ENCODE data around the gene TSR3. TPM values are rescaled to one million over a fixed set of nuclear protein-coding genes. Genes with fewer than 3 reads are reported as not detected.

Gene TSR3
- total RNA-seq, 1 donor from 2014 or later = 58.2 TPM

DNA sequence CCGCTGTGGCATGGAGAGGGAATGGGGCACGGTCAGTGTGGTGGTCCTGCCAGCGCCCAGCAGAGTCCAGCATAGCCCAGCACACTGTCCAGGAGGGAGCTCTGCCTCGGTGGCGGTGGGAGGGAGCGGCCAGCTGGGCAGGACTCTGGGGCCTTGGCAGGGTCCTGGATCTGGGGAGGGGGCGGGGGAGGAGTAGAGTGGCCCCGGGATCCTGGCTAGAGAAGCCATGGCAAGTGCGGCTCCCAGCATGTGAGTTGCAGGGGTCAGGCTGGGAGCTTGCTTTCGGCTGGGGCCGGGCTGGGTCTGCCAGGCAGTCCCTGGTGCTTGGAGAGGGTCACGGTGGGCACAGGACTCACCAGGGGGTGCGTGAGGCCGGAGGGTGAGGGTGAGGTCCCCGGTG, 3.9 kb upstream of the TSR3 start:
- no peak for DNase-seq (ENCODE audit: low spot score)

DNA sequence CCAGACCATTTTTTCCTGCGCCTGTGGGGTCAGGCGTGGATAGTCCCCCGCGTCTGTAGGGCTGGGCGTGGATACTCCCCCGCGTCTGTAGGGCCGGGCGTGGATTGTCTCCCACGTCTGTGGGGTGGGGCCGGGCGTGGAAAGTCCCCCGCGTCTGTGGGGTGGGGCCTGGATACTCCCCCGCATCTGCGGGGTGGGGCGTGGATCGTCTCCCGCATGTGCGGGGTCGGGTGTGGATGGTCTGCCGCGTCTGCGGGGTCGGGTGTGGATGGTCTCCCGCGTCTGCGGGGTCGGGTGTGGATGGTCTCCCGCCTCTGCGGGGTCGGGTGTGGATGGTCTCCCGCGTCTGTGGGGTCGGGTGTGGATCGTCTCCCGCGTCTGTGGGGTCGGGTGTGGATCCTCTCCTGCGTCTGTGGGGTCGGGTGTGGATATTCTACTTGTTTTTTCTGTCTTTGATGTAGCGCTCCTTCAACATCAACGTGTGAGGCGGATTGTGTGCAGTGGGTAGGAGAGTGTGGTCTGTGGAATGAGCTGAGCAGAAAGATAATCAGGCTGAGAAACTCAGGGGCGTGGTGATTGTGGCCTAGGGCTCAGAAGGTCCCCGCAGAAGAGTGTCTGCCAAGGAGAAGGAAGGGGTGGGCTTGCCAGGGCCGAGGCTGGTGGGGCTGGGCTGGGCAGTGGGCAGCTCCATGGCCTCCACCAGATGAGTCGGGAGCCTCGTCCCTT, 3.3 kb upstream of the TSR3 start:
- no peak for DNase-seq (ENCODE audit: low spot score)

DNA sequence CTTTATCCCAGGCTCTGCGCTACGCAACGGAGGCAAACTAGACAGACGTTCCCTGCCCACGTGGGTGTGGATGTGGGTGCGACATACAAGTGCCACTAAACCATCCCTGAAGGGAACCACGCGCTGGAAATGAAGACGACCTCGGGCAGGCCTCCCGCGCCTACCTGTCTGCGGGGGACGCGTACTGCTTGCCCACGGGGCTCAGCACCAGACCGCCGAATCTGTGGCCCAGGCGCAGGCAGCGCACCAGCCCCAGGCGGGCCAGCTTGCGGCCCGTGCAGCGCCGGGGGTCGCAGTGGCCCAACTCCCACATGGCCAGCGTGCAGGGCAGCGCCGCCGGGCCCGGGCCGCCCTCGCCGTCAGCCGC, 480 bp downstream of the TSR3 start:
- no peak for DNase-seq (ENCODE audit: low spot score)

DNA sequence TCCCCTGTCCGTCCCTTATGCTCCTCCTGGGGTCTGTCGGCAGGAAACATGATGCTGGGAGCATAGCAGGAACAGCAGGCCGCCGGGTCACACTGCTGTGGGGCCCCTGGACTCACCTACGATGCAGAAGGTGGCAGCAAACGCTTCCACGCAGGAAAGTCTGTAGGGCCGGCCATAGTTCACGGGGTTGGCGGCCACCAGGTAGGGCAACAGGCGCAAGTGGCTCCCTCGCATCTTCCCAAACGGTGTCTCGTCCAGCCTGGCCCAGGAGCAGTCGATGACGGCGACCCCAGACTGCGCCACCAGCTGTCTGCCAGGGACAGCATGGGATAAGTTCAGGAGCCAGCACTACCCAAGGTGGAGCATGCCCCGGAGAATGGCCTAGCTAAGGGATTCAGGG, 987 bp downstream of the TSR3 start:
- no peak for DNase-seq (ENCODE audit: low spot score)

DNA sequence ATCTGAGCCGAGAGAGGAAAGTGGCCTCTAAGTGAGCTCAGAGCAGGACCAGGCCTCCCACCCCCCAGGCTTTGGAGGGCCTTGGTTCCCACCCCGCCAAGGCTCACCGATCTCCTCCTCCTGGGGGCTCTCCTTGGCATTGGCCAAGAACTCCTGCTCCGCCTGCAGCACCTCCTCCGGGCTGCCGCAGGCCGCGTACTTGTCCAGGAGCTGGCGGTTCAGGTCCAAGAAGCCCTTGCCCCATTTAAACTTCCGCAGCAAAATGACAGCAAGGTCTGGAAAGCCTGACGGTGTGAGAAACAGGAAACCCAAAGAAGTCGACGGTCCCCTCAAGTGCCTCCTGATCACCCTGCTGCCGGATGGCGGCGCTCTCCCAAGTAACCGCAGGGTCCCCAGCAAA, 1.7 kb downstream of the TSR3 start:
- DNase-seq (ENCODE audit: low spot score) = no peak

GRCh38 chr16:1349351-1349750, 2.3 kb downstream of the TSR3 start:
- no peak for DNase-seq (ENCODE audit: low spot score)

GRCh38 chr16:1348926-1349325, 2.8 kb downstream of the TSR3 start:
- DNase-seq (ENCODE audit: low spot score) = no peak

GRCh38 chr16:1348441-1348840, 3.2 kb downstream of the TSR3 start:
- DNase-seq (ENCODE audit: low spot score) = no peak

GRCh38 chr16:1347962-1348361, 3.7 kb downstream of the TSR3 start:
- no peak for DNase-seq (ENCODE audit: low spot score)

DNA sequence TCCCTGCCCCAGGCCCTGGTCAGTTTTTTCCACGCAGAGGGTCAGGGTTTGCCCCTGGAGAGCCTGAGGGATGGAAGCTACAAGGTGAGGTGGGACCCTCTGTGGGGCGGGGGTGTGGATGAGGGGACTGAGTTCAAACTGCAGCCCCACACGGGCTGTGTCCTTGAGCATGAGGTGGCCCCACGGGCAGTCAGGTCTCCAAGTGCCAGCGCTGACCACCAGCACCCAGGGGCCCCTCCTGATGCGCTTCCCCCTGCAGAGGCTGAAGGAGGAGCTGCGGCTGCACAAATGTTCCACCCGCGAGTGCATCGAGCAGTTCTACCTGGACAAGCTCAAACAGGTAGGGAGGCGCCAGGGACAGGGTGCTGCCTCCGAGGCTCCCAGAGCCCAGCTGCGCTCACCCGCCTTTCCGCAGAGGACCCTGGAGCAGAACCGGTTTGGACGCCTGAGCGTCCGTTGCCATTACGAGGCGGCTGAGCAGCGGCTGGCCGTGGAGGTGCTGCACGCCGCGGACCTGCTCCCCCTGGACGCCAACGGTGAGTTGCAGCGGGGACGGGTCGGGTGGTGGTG, 4.3 kb downstream of the TSR3 start:
- DNase-seq (ENCODE audit: low spot score) = no peak

DNA sequence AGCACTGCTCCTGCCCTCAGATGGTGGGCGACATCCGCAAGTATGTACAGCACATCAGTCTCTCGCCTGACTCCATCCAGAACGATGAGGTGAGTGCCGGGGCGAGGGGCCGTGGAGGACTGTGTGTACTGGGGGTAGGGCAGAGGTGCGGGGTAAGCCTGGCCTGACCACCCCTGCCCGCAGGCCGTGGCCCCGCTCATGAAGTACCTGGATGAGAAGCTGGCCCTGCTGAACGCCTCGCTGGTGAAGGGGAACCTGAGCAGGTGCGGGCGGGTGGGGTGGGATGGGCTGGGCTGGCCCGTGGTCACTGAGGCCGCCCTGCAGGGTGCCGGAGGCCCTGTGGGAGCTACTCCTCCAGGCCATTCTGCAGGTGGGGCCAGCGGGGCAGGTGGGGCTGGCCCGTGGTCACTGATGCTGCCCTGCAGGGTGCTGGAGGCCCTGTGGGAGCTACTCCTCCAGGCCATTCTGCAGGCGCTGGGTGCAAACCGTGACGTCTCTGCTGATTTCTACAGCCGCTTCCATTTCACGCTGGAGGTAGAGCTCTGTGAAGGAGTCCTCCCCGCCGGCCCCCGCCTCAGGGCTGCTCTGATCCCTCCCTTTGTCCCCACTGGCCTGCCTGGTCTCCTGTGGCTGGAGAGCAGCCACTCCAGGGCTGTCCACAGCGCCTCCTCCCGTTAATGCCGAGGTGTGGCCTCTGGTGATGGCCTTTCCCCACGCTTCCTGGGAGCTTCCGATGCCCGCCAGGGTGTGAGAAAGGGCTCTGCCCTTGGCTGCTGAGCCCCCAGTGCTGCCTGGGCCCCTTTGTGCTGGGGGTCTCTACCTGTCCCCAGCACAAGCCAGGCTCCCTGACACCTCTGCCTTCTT, 5.0 kb downstream of the TSR3 start:
- no peak for DNase-seq (ENCODE audit: low spot score)

- DNase-seq (ENCODE audit: low spot score) = no peak
These were observed 5.8 kb downstream of the TSR3 start for GRCh38 chr16:1345651-1346421.

GRCh38 chr16:1345087-1345486, 6.6 kb downstream of the TSR3 start:
- DNase-seq (ENCODE audit: low spot score) = no peak

- DNase-seq (ENCODE audit: low spot score) = no peak
These were observed 7.2 kb downstream of the TSR3 start for GRCh38 chr16:1344499-1344898.

DNA sequence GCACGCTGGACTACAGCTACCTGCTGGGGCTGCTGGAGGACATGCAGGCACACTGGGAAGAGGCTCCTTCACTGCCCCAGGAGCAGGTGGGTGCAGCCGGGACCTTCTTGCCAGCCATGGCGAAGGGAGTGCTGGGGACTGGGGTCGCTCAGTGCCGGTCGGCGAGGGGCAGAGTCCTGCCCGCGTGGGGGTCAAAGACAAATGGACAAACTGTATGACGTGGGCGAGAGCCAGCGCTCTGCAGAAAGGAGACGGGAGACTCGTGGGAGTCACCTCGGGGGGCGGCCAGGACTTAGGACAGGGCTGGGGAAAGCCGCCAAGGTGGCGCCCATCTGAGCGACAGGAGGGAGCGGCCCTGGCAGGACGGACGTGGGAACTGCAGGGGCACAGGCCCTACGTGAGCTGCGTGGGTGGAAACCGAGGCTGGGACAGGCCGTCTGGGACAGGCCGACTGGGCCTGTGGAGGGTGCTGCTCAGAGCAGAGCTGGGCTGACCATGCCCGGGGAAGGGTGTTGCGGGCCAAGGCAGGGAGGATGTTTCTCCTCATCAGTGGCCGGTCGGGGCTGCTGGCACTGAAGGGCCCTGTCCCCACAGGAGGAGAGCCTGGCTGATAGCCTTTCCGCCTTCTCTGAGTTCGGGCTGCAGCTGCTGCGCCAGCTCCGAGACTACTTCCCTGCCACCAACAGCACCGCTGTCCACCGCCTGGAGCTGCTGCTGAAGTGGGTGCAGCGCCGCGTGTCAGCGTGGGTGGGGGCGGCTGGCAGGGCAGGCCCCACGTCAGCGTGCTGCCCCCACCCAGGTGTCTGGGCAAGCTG, 8.0 kb downstream of the TSR3 start:
- DNase-seq (ENCODE audit: low spot score) = no peak

DNA sequence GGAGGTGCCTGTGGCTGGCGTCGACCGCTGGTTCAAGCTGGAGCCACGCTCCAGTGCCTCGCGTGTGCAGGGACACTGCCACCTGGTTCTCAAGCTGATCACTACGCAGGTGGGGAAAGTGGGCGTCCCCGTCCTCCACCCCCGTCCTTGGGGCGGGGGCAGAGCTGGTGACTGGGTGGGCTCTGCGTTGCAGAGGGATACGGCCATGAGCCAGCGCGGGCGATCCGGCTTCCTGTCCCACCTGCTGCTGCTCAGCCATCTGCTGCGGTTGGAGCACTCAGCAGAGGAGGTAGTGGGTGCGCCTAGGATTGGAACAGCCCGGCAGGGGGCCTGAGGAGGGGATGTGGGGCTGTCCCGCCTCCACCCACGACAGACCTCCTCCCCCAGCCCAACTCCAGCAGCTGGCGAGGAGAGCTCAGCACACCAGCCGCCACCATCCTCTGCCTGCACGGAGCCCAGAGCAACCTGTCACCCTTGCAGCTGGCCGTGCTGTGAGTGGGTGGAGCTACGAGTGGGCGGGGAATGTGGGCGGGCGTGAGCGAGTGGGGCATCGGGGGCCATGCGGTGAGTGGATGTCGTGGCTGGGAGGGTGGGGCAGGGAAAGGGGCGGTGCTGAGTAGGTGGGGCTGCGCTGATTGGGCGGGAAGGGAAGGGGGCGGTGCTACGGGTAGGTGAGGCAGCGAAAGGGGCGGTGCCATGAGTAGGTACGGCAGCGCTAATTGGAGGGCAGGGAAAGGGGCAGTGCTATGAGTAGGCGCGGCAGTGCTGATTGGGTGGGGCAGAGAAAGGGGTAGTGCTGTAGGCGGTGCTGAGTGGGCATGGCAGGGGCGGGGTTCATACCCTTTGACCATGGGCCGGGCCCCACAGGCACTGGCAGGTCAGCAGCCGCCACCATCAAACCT, 8.9 kb downstream of the TSR3 start:
- DNase-seq (ENCODE audit: low spot score) = peak; percentile 93

DNA sequence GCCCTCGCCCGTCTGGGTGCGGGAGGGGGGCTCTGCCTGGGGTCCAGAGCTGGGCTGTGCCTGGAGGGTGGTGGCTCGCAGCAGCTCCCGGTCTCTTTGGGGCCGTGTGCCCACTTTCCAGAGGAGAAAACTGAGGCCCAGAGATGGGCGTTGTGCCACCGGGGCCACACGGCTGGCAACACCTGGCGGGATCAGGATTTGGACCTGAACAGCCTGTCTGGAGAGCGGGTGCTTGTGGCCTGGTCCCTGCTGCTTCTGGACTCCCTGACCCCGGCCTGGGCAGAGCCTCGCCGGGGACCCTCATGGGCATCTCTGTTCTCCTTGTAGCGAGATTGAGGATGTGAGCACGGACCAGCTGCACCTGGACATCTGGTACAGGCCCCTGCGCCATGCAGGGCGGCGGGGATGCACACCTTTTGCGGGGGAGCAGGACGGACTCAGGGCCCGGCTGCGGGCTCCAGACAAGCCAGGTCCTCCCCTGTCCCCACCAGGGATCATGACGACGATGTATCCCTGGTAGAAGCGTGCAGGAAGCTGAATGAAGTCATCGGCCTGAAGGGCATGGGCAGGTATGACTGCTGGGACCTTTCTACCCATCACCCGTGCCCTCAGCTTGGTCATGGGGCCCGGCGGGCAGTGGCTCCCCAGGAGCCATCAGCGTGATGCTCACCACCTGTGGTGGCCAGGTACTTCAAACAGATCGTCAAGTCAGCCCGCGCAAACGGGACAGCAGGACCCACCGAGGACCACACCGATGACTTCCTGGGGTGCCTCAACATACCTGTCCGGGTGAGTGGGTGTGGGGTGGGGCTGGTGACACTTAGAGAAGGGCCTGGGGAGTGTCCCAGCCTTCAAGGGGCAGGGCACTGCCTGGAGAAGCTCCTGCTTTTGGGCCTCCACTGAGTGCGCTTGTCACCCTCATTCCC, 9.9 kb downstream of the TSR3 start:
- no peak for DNase-seq (ENCODE audit: low spot score)

GRCh38 chr16:1340730-1341494, 10.8 kb downstream of the TSR3 start:
- DNase-seq (ENCODE audit: low spot score) = no peak
